ENCODE data around the gene MRGPRF. TPM values are rescaled to one million over a fixed set of nuclear protein-coding genes. Genes with fewer than 3 reads are reported as not detected.
A peak's percentile ranks its signal among the peaks of the same experiment; 100 is the strongest.

The MRGPRF gene
- total RNA-seq, 6 experiments from 2014 or later, result 1.6 to 3.4 (median 2.0) TPM

DNA sequence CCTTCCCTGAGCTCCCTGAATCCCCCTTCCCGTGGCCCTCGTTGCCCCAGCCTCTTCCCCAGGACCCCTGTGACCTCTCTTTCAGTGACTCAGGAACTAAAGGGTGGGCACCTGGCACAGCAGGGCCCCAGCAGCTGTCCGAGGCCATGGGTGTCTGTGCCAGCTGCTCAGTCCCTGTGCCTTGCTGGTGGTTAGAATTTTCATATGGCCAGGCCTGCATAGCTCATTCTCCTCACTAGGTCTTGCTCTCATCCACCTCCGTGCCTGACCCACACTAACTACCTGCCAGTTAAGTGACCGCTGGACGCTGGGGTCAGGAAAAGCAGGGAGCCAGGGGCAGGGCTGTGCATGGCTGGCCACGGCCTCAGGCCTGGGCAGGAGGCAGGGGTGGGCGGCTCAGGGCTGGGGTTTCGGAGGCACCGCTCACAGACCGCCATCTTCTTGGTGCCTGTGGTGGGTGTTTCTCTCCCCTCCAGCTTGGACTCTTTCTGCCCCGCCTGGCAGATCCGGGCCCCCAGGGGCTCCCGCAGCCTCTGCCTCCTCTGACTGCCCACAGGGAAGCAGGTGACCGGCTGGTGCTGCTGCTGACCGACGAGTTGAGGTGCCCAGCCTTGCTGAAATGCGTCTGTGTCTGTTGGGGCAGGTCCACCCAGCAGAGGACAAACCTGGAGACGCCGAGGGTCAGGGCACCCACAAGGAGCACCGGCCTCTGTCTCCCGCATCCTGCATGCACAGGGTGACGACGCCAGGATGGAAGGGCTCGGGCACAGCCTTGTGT, 52.6 kb downstream of the MRGPRF start:
- ATAC-seq (no peak), DNase-seq (peak in 1 of 3 donors; percentile 49)
- no peaks in the 10 kb centered on the region for H3K9me3 ChIP-seq
- WGBS (ENCODE audit: insufficient coverage, low coverage, low lambda C conversion rate, missing lambda C conversion rate), result 95% methylated on average over 4 of the region's 25 CpGs
- no peaks in the 10 kb centered on the region for H3K4me1 ChIP-seq
- no peaks in the 10 kb centered on the region for H3K27me3 ChIP-seq
- TF ChIP-seq, protein P1, sequence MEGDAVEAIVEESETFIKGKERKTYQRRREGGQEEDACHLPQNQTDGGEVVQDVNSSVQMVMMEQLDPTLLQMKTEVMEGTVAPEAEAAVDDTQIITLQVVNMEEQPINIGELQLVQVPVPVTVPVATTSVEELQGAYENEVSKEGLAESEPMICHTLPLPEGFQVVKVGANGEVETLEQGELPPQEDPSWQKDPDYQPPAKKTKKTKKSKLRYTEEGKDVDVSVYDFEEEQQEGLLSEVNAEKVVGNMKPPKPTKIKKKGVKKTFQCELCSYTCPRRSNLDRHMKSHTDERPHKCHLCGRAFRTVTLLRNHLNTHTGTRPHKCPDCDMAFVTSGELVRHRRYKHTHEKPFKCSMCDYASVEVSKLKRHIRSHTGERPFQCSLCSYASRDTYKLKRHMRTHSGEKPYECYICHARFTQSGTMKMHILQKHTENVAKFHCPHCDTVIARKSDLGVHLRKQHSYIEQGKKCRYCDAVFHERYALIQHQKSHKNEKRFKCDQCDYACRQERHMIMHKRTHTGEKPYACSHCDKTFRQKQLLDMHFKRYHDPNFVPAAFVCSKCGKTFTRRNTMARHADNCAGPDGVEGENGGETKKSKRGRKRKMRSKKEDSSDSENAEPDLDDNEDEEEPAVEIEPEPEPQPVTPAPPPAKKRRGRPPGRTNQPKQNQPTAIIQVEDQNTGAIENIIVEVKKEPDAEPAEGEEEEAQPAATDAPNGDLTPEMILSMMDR (IDR thresholded peaks at IDR 0.05), result no peak
- TF ChIP-seq POLR2A (IDR thresholded peaks at IDR 0.05), result no peak
- intact Hi-C loops (cut with DNase I), result no loop called here
- H3K36me3 ChIP-seq, result no peaks in the 10 kb centered on the region
- no peak overlapping the region for H3K4me3 ChIP-seq
- no peak overlapping the region for H3K27ac ChIP-seq

DNA sequence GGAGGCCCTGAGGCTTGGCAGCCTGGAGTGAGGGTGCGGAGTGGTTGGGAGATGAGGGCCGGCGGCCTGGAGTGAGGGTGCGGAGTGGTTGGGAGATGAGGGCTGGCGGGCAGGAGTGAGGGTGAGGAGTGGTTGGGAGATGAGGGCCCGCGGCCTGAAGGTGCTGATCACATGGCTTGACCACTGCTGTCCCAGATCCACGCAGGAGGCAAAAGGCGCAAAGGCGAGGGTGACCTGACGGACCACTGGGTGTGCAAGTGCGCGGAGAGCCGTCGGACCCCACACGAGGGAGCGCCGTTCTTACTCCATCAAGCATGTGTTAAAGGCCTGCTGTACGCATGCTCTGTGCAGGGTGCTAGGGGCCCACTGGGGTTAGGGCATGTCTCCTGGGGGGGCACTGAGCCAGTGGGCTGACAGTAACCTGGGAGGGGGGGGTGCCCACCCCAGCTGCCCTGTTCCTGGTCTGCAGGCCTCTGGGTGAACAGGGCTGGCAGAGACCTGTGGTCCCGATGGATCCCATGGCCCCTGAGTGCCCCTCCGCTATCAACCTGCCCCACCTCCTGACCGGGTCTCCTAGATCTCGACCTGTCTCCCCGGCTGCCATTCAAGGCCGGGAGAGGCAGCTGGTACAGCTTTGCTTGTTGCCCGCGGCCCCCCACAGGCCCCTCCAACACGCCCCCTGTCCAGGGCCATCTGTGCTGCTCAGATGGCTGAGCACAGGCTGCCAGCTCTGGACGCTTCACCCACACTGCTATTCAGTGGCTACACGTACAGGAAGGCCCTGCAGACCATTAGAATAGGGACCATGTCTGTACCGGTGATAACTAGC, 53.4 kb downstream of the MRGPRF start:
- H3K36me3 ChIP-seq, result no peaks in the 10 kb centered on the region
- no peaks in the 10 kb centered on the region for H3K4me1 ChIP-seq
- H3K4me3 ChIP-seq, result no peak overlapping the region
- TF ChIP-seq, protein P1 (IDR thresholded peaks at IDR 0.05), result no peak
- no peak for TF ChIP-seq POLR2A (IDR thresholded peaks at IDR 0.05)
- ATAC-seq (no peak), DNase-seq (peak in 1 of 3 donors; percentile 45)
- no peaks in the 10 kb centered on the region for H3K9me3 ChIP-seq
- no peak overlapping the region for H3K27ac ChIP-seq
- intact Hi-C loops (cut with DNase I), result no loop called here
- 94% methylated on average over 11 of the region's 31 CpGs for WGBS (ENCODE audit: insufficient coverage, low coverage, low lambda C conversion rate, missing lambda C conversion rate)
- H3K27me3 ChIP-seq, result no peaks in the 10 kb centered on the region

DNA sequence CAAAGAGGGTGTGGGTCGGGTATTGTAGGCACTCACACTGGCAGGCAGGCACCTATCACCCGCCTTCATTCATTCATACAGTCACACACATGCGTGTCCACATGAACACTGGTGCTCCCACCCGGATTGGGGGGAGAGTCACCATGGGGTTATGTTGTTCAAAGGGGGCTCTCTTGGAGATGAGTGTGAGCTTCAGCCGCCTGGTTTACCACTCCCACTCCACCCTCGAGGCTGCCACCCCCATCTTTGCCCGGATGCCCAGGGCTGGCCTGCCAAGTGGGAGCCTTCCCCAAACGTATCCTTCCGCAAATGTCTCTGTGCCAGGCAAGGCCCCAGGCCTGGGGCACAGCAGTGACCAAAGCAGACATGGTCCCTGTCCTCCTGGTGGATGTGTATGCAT, 54.8 kb downstream of the MRGPRF start:
- no peaks in the 10 kb centered on the region for H3K9me3 ChIP-seq
- H3K27ac ChIP-seq, result no peak overlapping the region
- 100% methylated on average over 1 of the region's 9 CpGs for WGBS (ENCODE audit: insufficient coverage, low coverage, low lambda C conversion rate, missing lambda C conversion rate)
- DNase-seq (no peak), ATAC-seq (no peak)
- no peaks in the 10 kb centered on the region for H3K27me3 ChIP-seq
- no peak overlapping the region for H3K4me3 ChIP-seq
- H3K36me3 ChIP-seq, result no peaks in the 10 kb centered on the region
- H3K4me1 ChIP-seq, result no peaks in the 10 kb centered on the region
- intact Hi-C loops (cut with DNase I), result no loop called here
- TF ChIP-seq, protein P1 (IDR thresholded peaks at IDR 0.05), result no peak
- TF ChIP-seq POLR2A (IDR thresholded peaks at IDR 0.05), result no peak

GRCh38 chr11:68956547-68957254, 56.3 kb downstream of the MRGPRF start:
- Histone ChIP-seq H3K9me3 (no peaks in the 10 kb centered on the region), H3K4me1 (no peaks in the 10 kb centered on the region), H3K27me3 (no peaks in the 10 kb centered on the region), H3K36me3 (no peaks in the 10 kb centered on the region), H3K4me3 (no peak overlapping the region), H3K27ac (no peak overlapping the region)
- ATAC-seq, result no peak
- no CpG with 5 or more reads among the region's 12 CpGs for WGBS (ENCODE audit: insufficient coverage, low coverage, low lambda C conversion rate, missing lambda C conversion rate)
- TF ChIP-seq, protein P1 (IDR thresholded peaks at IDR 0.05), result no peak
- no peak for TF ChIP-seq POLR2A (IDR thresholded peaks at IDR 0.05)
- intact Hi-C loops (cut with DNase I), result no loop called here
- DNase-seq, result no peak
